Hepatocyte (in vitro differentiated cells): ENCODE results near the gene LRRC46.

ENCODE experiments used
- CTCF ChIP-seq: fragments of 200-600 bp; sonication (generic); IDR thresholded peaks from 2 replicates; pipeline ENCODE4 v1.5.1; 2016; ENCODE audit warnings: antibody characterized with exemption, mild to moderate bottlenecking; ENCODE audit not compliant: poor library complexity
- EZH2 ChIP-seq: fragments of 200-600 bp; sonication (generic); IDR thresholded peaks from 2 replicates; pipeline ENCODE4 v1.6.1; 2016; ENCODE audit warnings: antibody characterized with exemption, mild to moderate bottlenecking, borderline replicate concordance

GRCh38 chr17:47839071-47839470, 7.6 kb downstream of the LRRC46 start:
- no peak for TF ChIP-seq EZH2
- no peak for TF ChIP-seq CTCF
